ENCODE results near the gene CYBA.

CYBA gene

GRCh38 chr16:88647178-88648070 is 3.4 kb downstream of the CYBA start:
- no peak for DNase-seq (ENCODE audit: low read depth)
- H3K4me3 ChIP-seq (ENCODE audit: low read depth, low read length), result no peak overlapping the region
- TF ChIP-seq CTCF (IDR thresholded peaks at IDR 0.05; ENCODE audit: insufficient read depth, low read depth, low read length, missing control alignments), result no peak

GRCh38 chr16:88646345-88647034 is 4.4 kb downstream of the CYBA start:
- no peak for DNase-seq (ENCODE audit: low read depth)
- TF ChIP-seq CTCF (IDR thresholded peaks at IDR 0.05; ENCODE audit: insufficient read depth, low read depth, low read length, missing control alignments), result no peak
- no peak overlapping the region for H3K4me3 ChIP-seq (ENCODE audit: low read depth, low read length)

- no peak overlapping the region for H3K4me3 ChIP-seq (ENCODE audit: low read depth, low read length)
- no peak for DNase-seq (ENCODE audit: low read depth)
- no peak for TF ChIP-seq CTCF (IDR thresholded peaks at IDR 0.05; ENCODE audit: insufficient read depth, low read depth, low read length, missing control alignments)
Measured at GRCh38 chr16:88645941-88646340, 4.9 kb downstream of the CYBA start.

- DNase-seq (ENCODE audit: low read depth), result no peak
- H3K4me3 ChIP-seq (ENCODE audit: low read depth, low read length), result no peak overlapping the region
- no peak for TF ChIP-seq CTCF (IDR thresholded peaks at IDR 0.05; ENCODE audit: insufficient read depth, low read depth, low read length, missing control alignments)
Measured at GRCh38 chr16:88645455-88645854, 5.4 kb downstream of the CYBA start.

GRCh38 chr16:88643644-88643932 is 7.3 kb downstream of the CYBA start:
- TF ChIP-seq CTCF (IDR thresholded peaks at IDR 0.05; ENCODE audit: insufficient read depth, low read depth, low read length, missing control alignments), result no peak
- H3K4me3 ChIP-seq (ENCODE audit: low read depth, low read length), result no peak overlapping the region

GRCh38 chr16:88642881-88643643 is 7.8 kb downstream of the CYBA start:
- no peak for DNase-seq (ENCODE audit: low read depth)
- H3K4me3 ChIP-seq (ENCODE audit: low read depth, low read length), result no peak overlapping the region
- no peak for TF ChIP-seq CTCF (IDR thresholded peaks at IDR 0.05; ENCODE audit: insufficient read depth, low read depth, low read length, missing control alignments)

More at GRCh38 chr16:88643644-88643932, 7.3 kb downstream of the CYBA start:
- no peak for DNase-seq (ENCODE audit: low read depth)

Data from GM12865 (cell line).